ENCODE data around the gene BCAS3.

DNA sequence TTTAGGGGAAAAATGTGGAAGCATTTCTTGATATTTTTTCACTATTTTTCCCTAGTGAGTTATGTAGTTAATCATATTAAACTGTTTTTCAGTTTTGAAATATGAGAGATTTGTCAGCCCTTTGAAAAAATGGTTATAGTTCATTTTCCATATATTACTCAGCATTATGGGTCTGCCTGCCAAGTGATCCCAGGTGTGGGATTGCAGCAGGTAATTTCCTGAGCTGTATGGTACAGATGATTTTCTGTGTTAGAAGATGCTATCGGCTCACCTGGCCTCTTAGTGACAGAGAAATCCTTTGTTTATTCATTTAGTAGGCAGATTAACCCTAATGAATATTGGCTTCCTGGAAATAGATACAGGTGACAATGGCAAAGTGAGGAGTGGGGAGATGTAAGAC is 446.9 kb downstream of the BCAS3 start:
- TF ChIP-seq EZH2phosphoT487 (IDR thresholded peaks at IDR 0.05; ENCODE audit: insufficient read depth, low read depth) (no peak), EZH2 (IDR thresholded peaks at IDR 0.05; ENCODE audit: insufficient read depth, poor library complexity, severe bottlenecking) (no peak)
